ENCODE results near the gene DMRT3.

- TF ChIP-seq POLR2A (IDR thresholded peaks at IDR 0.05; ENCODE audit: low read depth, low read length) (no peak), POLR2AphosphoS5 (IDR thresholded peaks at IDR 0.05; ENCODE audit: low read depth, low read length) (no peak)
Observed at GRCh38 chr9:1001838-1002237, 25.4 kb downstream of the DMRT3 start.
